Measurements from ENCODE around the gene ZBTB7B.

ZBTB7B gene

GRCh38 chr1:155049651-155050559 lies 47.3 kb downstream of the ZBTB7B start:
- no peak for TF ChIP-seq GATA2 (IDR thresholded peaks at IDR 0.05; ENCODE audit: low read depth, low read length)
- no peak for TF ChIP-seq GATA3 (IDR thresholded peaks at IDR 0.05; ENCODE audit: low read depth, low read length)

- TF ChIP-seq GATA3 (IDR thresholded peaks at IDR 0.05; ENCODE audit: low read depth, low read length): no peak
- TF ChIP-seq GATA2 (IDR thresholded peaks at IDR 0.05; ENCODE audit: low read depth, low read length): no peak
These were observed 48.1 kb downstream of the ZBTB7B start, which contains the start of gene ADAM15 for GRCh38 chr1:155050560-155051341. ADAM15 (plus strand) TSS chr1:155051316; CDS start chr1:155051387, 71 bp downstream.

GRCh38 chr1:155051342-155051776 lies 48.8 kb downstream of the ZBTB7B start:
- TF ChIP-seq GATA2 (IDR thresholded peaks at IDR 0.05; ENCODE audit: low read depth, low read length) (no peak), GATA3 (IDR thresholded peaks at IDR 0.05; ENCODE audit: low read depth, low read length) (no peak)

- TF ChIP-seq GATA3 (IDR thresholded peaks at IDR 0.05; ENCODE audit: low read depth, low read length): no peak
These were observed 49.3 kb downstream of the ZBTB7B start for GRCh38 chr1:155051777-155052398.

- TF ChIP-seq GATA3 (IDR thresholded peaks at IDR 0.05; ENCODE audit: low read depth, low read length) (no peak), GATA2 (IDR thresholded peaks at IDR 0.05; ENCODE audit: low read depth, low read length) (no peak)
These were observed 50.1 kb downstream of the ZBTB7B start for GRCh38 chr1:155052439-155053395.

- TF ChIP-seq GATA2 (IDR thresholded peaks at IDR 0.05; ENCODE audit: low read depth, low read length) (no peak), GATA3 (IDR thresholded peaks at IDR 0.05; ENCODE audit: low read depth, low read length) (no peak)
These were observed 51.0 kb downstream of the ZBTB7B start for GRCh38 chr1:155053531-155054105.

- TF ChIP-seq GATA3 (IDR thresholded peaks at IDR 0.05; ENCODE audit: low read depth, low read length): no peak
- no peak for TF ChIP-seq GATA2 (IDR thresholded peaks at IDR 0.05; ENCODE audit: low read depth, low read length)
These were observed 54.5 kb downstream of the ZBTB7B start for GRCh38 chr1:155057104-155057503.

GRCh38 chr1:155057788-155058211 lies 55.2 kb downstream of the ZBTB7B start:
- TF ChIP-seq GATA3 (IDR thresholded peaks at IDR 0.05; ENCODE audit: low read depth, low read length): no peak
- TF ChIP-seq GATA2 (IDR thresholded peaks at IDR 0.05; ENCODE audit: low read depth, low read length): no peak

- TF ChIP-seq GATA2 (IDR thresholded peaks at IDR 0.05; ENCODE audit: low read depth, low read length) (no peak), GATA3 (IDR thresholded peaks at IDR 0.05; ENCODE audit: low read depth, low read length) (no peak)
These were observed 58.1 kb downstream of the ZBTB7B start for GRCh38 chr1:155060736-155061135.

- no peak for TF ChIP-seq GATA3 (IDR thresholded peaks at IDR 0.05; ENCODE audit: low read depth, low read length)
- no peak for TF ChIP-seq GATA2 (IDR thresholded peaks at IDR 0.05; ENCODE audit: low read depth, low read length)
These were observed 59.0 kb downstream of the ZBTB7B start for GRCh38 chr1:155061381-155062150.

GRCh38 chr1:155062151-155062686 lies 59.6 kb downstream of the ZBTB7B start:
- TF ChIP-seq GATA2 (IDR thresholded peaks at IDR 0.05; ENCODE audit: low read depth, low read length) (no peak), GATA3 (IDR thresholded peaks at IDR 0.05; ENCODE audit: low read depth, low read length) (no peak)

Data from SH-SY5Y (cell line).